GM23248 (cell line): Measurements from ENCODE around the gene GDNF. TPM values are rescaled to one million over a fixed set of nuclear protein-coding genes. Genes with fewer than 3 reads are reported as not detected.

Source experiments
- DNase-seq: peaks from one replicate; pipeline ENCODE4 v3.0.0-alpha.2; 2015
- H2AFZ ChIP-seq: fragments of 200-600 bp; sonication (generic); 2 replicates; pipeline ENCODE4 v1.6.1; 2016; ENCODE audit warnings: antibody characterized with exemption
- H3F3A ChIP-seq: fragments of 200-600 bp; sonication (generic); 2 replicates; pipeline ENCODE4 v1.6.1; 2016; ENCODE audit warnings: mild to moderate bottlenecking, antibody characterized with exemption, mixed run types; ENCODE audit not compliant: insufficient read depth
- H3K27ac ChIP-seq: fragments of 200-600 bp; sonication (generic); 2 replicates; pipeline ENCODE4 v1.5.1; 2016; ENCODE audit warnings: mild to moderate bottlenecking
- H3K27me3 ChIP-seq: fragments of 200-600 bp; sonication (generic); replicated peaks from 2 replicates; pipeline ENCODE4 v1.6.1; 2016; ENCODE audit warnings: mild to moderate bottlenecking; ENCODE audit not compliant: insufficient read depth
- H3K36me3 ChIP-seq: fragments of 200-600 bp; sonication (generic); 2 replicates; pipeline ENCODE4 v1.6.1; 2016; ENCODE audit warnings: low read depth, mild to moderate bottlenecking
- H3K4me1 ChIP-seq: fragments of 200-600 bp; sonication (generic); 2 replicates; pipeline ENCODE4 v1.6.1; 2016; ENCODE audit warnings: mild to moderate bottlenecking; ENCODE audit not compliant: insufficient read depth
- H3K4me2 ChIP-seq: fragments of 200-600 bp; sonication (generic); one replicate; pipeline ENCODE4 v1.6.1; 2016; ENCODE audit warnings: mild to moderate bottlenecking; ENCODE audit not compliant: unreplicated experiment
- H3K4me3 ChIP-seq: fragments of 200-600 bp; sonication (generic); 2 replicates; pipeline ENCODE4 v1.5.1; 2016; ENCODE audit warnings: mild to moderate bottlenecking
- H3K79me2 ChIP-seq: fragments of 200-600 bp; sonication (generic); 2 replicates; pipeline ENCODE4 v1.6.1; 2016; ENCODE audit warnings: mild to moderate bottlenecking; ENCODE audit not compliant: insufficient read depth
- H3K9ac ChIP-seq: fragments of 200-600 bp; sonication (generic); 2 replicates; pipeline ENCODE4 v1.6.1; 2016; ENCODE audit warnings: mild to moderate bottlenecking
- H3K9me2 ChIP-seq: fragments of 200-600 bp; sonication (generic); 2 replicates; pipeline ENCODE4 v1.6.1; 2016; ENCODE audit warnings: mixed run types, mild to moderate bottlenecking, moderate library complexity; ENCODE audit not compliant: insufficient read depth
- H3K9me3 ChIP-seq: fragments of 200-600 bp; sonication (generic); one replicate; pipeline ENCODE4 v1.6.1; 2017; ENCODE audit warnings: low read depth
- H4K20me1 ChIP-seq: fragments of 200-600 bp; sonication (generic); 2 replicates; pipeline ENCODE4 v1.6.0; 2016; ENCODE audit not compliant: insufficient read depth
- EZH2 ChIP-seq: fragments of 200-600 bp; sonication (generic); IDR thresholded peaks from 2 replicates; pipeline ENCODE4 v1.6.1; 2018; ENCODE audit warnings: antibody characterized with exemption, mild to moderate bottlenecking; ENCODE audit not compliant: insufficient read depth, poor library complexity, severe bottlenecking
- EZH2phosphoT487 ChIP-seq: fragments of 200-600 bp; sonication (generic); IDR thresholded peaks from 2 replicates; pipeline ENCODE4 v1.6.1; 2018; ENCODE audit warnings: antibody characterized with exemption, moderate library complexity, mild to moderate bottlenecking, low read depth; ENCODE audit not compliant: insufficient read depth
- WGBS, 2 experiments: methylation state at CpG; one replicate each; pipeline ENCODE4 v1.1.6; 2015 to 2017; ENCODE audit warnings: low lambda C conversion rate in 2 of 2, low coverage in 1 of 2; ENCODE audit errors: missing lambda C conversion rate in 2 of 2; 5-methylcytosine and 5-hydroxymethylcytosine counted together
- in situ Hi-C: fragments of 300-500 bp; cut with MboI; formaldehyde crosslinking; loops from 2 replicates; pipeline ENCODE4 v1.15.0; 2020
- polyA plus RNA-seq: library from polyadenylated mRNA; unstranded; fragments of >200 nt; fragmentation: Nextera tagmentation; extraction: Ambion mirVana; gene quantifications from 2 replicates; pipeline ENCODE4 v1.2.1, GENCODE V29; 2016
- total RNA-seq: library from RNA; depleted of rRNA; stranded (reverse); fragments of >200 nt; shearing (Covaris generic); gene quantifications from 2 replicates; pipeline ENCODE4 v1.2.3, GENCODE V29; 2014

Gene GDNF
- total and polyA plus RNA-seq, 2 experiments from 2014 or later, result 1.7 to 2.9 TPM

DNA sequence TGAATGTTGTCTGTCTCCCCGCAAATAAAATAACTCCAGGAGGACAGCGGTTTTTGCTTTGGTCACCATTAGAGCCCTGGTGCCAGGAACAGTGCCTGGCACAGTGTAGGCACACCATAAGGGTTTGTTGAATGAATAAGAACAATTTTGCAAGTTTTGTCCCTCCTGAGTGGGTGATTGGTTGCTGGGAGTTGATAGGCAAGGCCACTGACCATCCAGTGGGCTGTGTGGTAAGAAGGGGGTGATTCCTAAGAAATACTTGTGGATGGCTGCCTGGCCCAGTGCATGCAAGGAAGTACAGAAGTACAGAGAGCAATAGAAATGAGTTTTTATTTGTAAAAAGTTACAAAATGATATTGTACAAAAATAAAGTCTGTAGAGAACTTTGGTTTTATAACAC, 27.5 kb downstream of the GDNF start:
- WGBS, 2 experiments, result 98 to 100% methylated on average over 2 of the region's 2 CpGs
- H2AFZ ChIP-seq, result no peak overlapping the region
- no peak for TF ChIP-seq EZH2phosphoT487
- no peak for TF ChIP-seq EZH2
- no peak overlapping the region for H3K4me2 ChIP-seq
- no peaks in the 10 kb centered on the region for H3K9me2 ChIP-seq
- no peaks in the 10 kb centered on the region for H4K20me1 ChIP-seq
- peak overlapping the region; percentile 96 for H3K27ac ChIP-seq
- no peak overlapping the region for H3K4me3 ChIP-seq
- no peaks in the 10 kb centered on the region for H3K9me3 ChIP-seq
- DNase-seq, result peak; percentile 41
- in situ Hi-C loops, result no loop called here
- peaks cover 31% of the 10 kb centered on the region for H3K4me1 ChIP-seq
- H3K27me3 ChIP-seq, result no peaks in the 10 kb centered on the region
- H3K9ac ChIP-seq, result no peak overlapping the region
- H3K36me3 ChIP-seq, result peaks cover 29% of the 10 kb centered on the region
- H3K79me2 ChIP-seq, result 0 out of 2 replicates have a peak, but pooled peaks cover 16% of the 10 kb centered on the region
- peaks cover 46% of the 10 kb centered on the region for H3F3A ChIP-seq

DNA sequence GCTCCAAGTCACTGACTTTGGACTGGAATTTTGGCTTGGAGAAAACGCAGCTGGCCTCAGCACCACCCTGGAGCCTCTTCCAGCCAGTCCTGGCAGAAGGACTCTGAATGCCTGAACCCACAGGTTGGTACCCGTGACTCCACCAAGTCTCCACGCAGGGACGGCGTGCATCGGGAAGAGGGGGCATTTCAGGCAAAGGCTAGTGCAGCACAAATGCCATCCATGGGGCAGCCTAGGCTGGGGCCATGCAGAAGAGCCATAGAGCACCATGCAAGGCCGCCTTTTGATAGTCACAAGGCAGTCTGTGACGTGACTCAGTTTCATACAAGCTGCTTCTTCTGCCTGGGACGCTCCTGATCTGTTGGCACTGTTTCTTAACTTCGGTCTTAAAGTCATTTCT, 28.0 kb downstream of the GDNF start:
- peaks cover 41% of the 10 kb centered on the region for H3F3A ChIP-seq
- no peaks in the 10 kb centered on the region for H3K27me3 ChIP-seq
- H3K36me3 ChIP-seq, result peaks cover 29% of the 10 kb centered on the region
- in situ Hi-C loops, result no loop called here
- no peaks in the 10 kb centered on the region for H3K9me2 ChIP-seq
- no peaks in the 10 kb centered on the region for H4K20me1 ChIP-seq
- DNase-seq, result no peak
- 0 out of 2 replicates have a peak, but pooled peaks cover 14% of the 10 kb centered on the region for H3K79me2 ChIP-seq
- no peaks in the 10 kb centered on the region for H3K9me3 ChIP-seq
- H3K4me1 ChIP-seq, result peaks cover 28% of the 10 kb centered on the region
- H3K4me3 ChIP-seq, result no peak overlapping the region
- peak overlapping the region; percentile 15 for H3K4me2 ChIP-seq
- H3K27ac ChIP-seq, result peak overlapping the region; percentile 96
- 81 to 84% methylated on average over 10 of the region's 10 CpGs for WGBS, 2 experiments
- no peak overlapping the region for H2AFZ ChIP-seq
- peak overlapping the region; percentile 60 for H3K9ac ChIP-seq
- no peak for TF ChIP-seq EZH2
- TF ChIP-seq EZH2phosphoT487, result no peak

DNA sequence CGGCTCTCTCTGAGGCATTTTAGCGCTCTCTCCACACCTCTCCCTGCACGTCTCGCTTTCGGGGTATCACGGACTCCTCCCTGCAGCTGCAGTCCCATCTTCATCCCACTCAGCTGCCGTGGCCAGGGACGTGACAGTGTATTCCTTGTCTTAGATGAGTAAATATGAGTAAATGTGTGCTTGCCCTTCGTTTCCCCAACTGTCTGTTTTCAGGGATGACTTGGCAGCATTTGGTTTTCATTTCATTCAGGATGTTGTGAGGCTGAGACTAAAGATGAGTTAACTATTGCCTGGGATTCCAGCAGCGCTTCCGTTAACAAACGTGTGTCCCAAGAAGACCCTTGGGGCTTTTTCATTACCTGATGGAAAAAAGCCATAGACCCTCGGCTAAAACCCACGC, 29.5 kb downstream of the GDNF start:
- Histone ChIP-seq H3K9me3 (no peaks in the 10 kb centered on the region), H3K4me2 (peak overlapping the region; percentile 75), H3K27me3 (no peaks in the 10 kb centered on the region), H3K27ac (peak overlapping the region; percentile 96), H3K9ac (peak overlapping the region; percentile 82), H3K4me3 (peak overlapping the region; percentile 53), H3K79me2 (no peaks in the 10 kb centered on the region), H3K9me2 (no peaks in the 10 kb centered on the region), H3F3A (peaks cover 28% of the 10 kb centered on the region), H2AFZ (peak overlapping the region; percentile 78), H3K36me3 (peaks cover 22% of the 10 kb centered on the region), H3K4me1 (peaks cover 21% of the 10 kb centered on the region), H4K20me1 (no peaks in the 10 kb centered on the region)
- DNase-seq, result peak; percentile 89
- 5 to 7% methylated on average over 14 of the region's 14 CpGs for WGBS, 2 experiments
- in situ Hi-C loops, result no loop called here
- TF ChIP-seq EZH2 (no peak), EZH2phosphoT487 (no peak)

DNA sequence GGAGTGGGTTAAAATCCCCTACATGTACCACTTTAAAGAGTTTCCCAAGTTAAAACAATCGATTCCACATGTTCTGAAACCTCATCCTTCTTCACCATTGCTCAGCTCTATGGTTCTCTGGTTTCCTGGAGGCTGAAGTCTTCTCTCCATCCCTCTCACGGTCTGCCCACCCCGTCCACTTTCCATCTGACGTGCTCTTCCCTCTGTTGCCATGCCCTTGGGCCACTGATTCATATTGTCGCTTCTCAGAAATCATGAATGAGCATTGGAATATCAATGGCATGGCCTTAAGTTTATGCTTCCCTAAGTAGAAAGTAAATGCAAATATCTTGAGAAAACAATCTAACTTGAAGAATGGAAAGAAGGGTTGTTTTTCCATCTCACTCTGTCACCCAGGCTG, 30.9 kb downstream of the GDNF start:
- H3K4me2 ChIP-seq, result no peak overlapping the region
- peaks cover 28% of the 10 kb centered on the region for H3F3A ChIP-seq
- no peaks in the 10 kb centered on the region for H3K27me3 ChIP-seq
- H3K4me3 ChIP-seq, result no peak overlapping the region
- peaks cover 21% of the 10 kb centered on the region for H3K4me1 ChIP-seq
- no peaks in the 10 kb centered on the region for H3K79me2 ChIP-seq
- no peak overlapping the region for H3K27ac ChIP-seq
- in situ Hi-C loops, result no loop called here
- no peak overlapping the region for H3K9ac ChIP-seq
- no peaks in the 10 kb centered on the region for H3K9me3 ChIP-seq
- no peak for TF ChIP-seq EZH2
- no peak for TF ChIP-seq EZH2phosphoT487
- H2AFZ ChIP-seq, result no peak overlapping the region
- no peak for DNase-seq
- H4K20me1 ChIP-seq, result no peaks in the 10 kb centered on the region
- H3K9me2 ChIP-seq, result no peaks in the 10 kb centered on the region
- 88 to 93% methylated on average over 5 of the region's 5 CpGs for WGBS, 2 experiments
- peaks cover 9% of the 10 kb centered on the region; the same call in 1 of the 2 replicates for H3K36me3 ChIP-seq
